PC-3 (cell line): Measurements from ENCODE around the gene TNK2. TPM values are rescaled to one million over a fixed set of nuclear protein-coding genes. Genes with fewer than 3 reads are reported as not detected.

Experiments
- ATAC-seq: fragments of 200-7000 bp; cut with Tn5 transposase; 2 replicates; pipeline ENCODE4 v1.9.1; 2020; ENCODE audit warnings: mild to moderate bottlenecking, moderate library complexity
- BruUV-seq: library from RNA; stranded (reverse); fragments of 400-500 nt; replicated peaks from 2 replicates; lab custom pipeline; 2021; lab: Mats Ljungman, UMichigan
- CTCF ChIA-PET: fragments of 300-600 bp; sonication (Branson Sonifier 250); formaldehyde crosslinking; loops from one replicate; lab custom pipeline; 2022; ENCODE audit warnings: antibody characterized with exemption; lab: Charles Lee
- POLR2A ChIA-PET: fragments of 300-600 bp; sonication (Branson Sonifier 250); formaldehyde crosslinking; loops from one replicate; lab custom pipeline; 2022; ENCODE audit warnings: antibody characterized with exemption; ENCODE audit not compliant: unreplicated experiment; lab: Charles Lee
- DNase-seq: peaks from one replicate; pipeline ENCODE4 v3.0.0-alpha.2; 2015
- H2AFZ ChIP-seq: fragments of 300-600 bp; sonication (generic); 2 replicates; pipeline ENCODE4 v1.6.0; 2016; ENCODE audit warnings: antibody characterized with exemption, low read length
- H3F3A ChIP-seq: fragments of 300-600 bp; sonication (generic); one replicate; pipeline ENCODE4 v1.6.0; 2017; ENCODE audit warnings: antibody characterized with exemption, low read length, control low read depth, mild to moderate bottlenecking; ENCODE audit not compliant: unreplicated experiment
- H3K27ac ChIP-seq: fragments of 300-600 bp; sonication (generic); 2 replicates; pipeline ENCODE4 v1.5.1; 2016; ENCODE audit warnings: mild to moderate bottlenecking, low read length
- H3K27me3 ChIP-seq: fragments of 300-600 bp; sonication (generic); 2 replicates; pipeline ENCODE4 v1.6.1; 2016; ENCODE audit warnings: low read length, mixed read lengths
- H3K36me3 ChIP-seq: fragments of 300-600 bp; sonication (generic); 2 replicates; pipeline ENCODE4 v1.6.1; 2016; ENCODE audit warnings: low read depth, mixed run types, low read length, mixed read lengths
- H3K4me1 ChIP-seq: fragments of 300-600 bp; sonication (generic); 2 replicates; pipeline ENCODE4 v1.5.1; 2016; ENCODE audit warnings: low read length; ENCODE audit not compliant: insufficient read depth
- H3K4me2 ChIP-seq: fragments of 300-600 bp; sonication (generic); 2 replicates; pipeline ENCODE4 v1.6.0; 2016; ENCODE audit warnings: low read length
- H3K4me3 ChIP-seq: fragments of 300-600 bp; sonication (generic); 2 replicates; pipeline ENCODE4 v1.5.1; 2016; ENCODE audit warnings: mild to moderate bottlenecking, low read length, mixed read lengths
- H3K79me2 ChIP-seq: fragments of 300-600 bp; sonication (generic); 2 replicates; pipeline ENCODE4 v1.6.1; 2017; ENCODE audit warnings: low read length, mixed read lengths
- H3K9ac ChIP-seq: fragments of 300-600 bp; sonication (generic); 2 replicates; pipeline ENCODE4 v1.6.0; 2016; ENCODE audit warnings: mild to moderate bottlenecking, low read length
- H3K9me2 ChIP-seq: fragments of 300-600 bp; sonication (generic); replicated peaks from 2 replicates; pipeline ENCODE4 v1.6.1; 2016; ENCODE audit warnings: mixed run types, low read length, mixed read lengths
- H3K9me3 ChIP-seq: fragments of 300-600 bp; sonication (generic); 2 replicates; pipeline ENCODE4 v1.6.1; 2016; ENCODE audit warnings: low read length, mixed read lengths
- H4K20me1 ChIP-seq: fragments of 300-600 bp; sonication (generic); 2 replicates; pipeline ENCODE4 v1.6.1; 2016; ENCODE audit warnings: low read length, mixed read lengths
- CTCF ChIP-seq: fragments of 300-600 bp; sonication (generic); conservative IDR thresholded peaks from 2 replicates; pipeline ENCODE4 v1.5.1; 2017; ENCODE audit warnings: antibody characterized with exemption, low read depth, mild to moderate bottlenecking, low read length
- EZH2 ChIP-seq: fragments of 300-600 bp; sonication (generic); IDR thresholded peaks from one replicate; pipeline ENCODE4 v1.6.1; 2017; ENCODE audit warnings: antibody characterized with exemption, mild to moderate bottlenecking, low read length; ENCODE audit not compliant: unreplicated experiment
- EZH2phosphoT487 ChIP-seq: fragments of 300-600 bp; sonication (generic); IDR thresholded peaks from 2 replicates; pipeline ENCODE4 v1.6.1; 2018; ENCODE audit warnings: mild to moderate bottlenecking, antibody characterized with exemption, low read length, borderline replicate concordance
- intact Hi-C: fragments of 100-400 bp; cut with micrococcal nuclease; formaldehyde crosslinking; loops from 2 replicates; pipeline ENCODE4 v1.9.0; 2023
- total RNA-seq: library from RNA; depleted of rRNA; stranded (reverse); fragments of >200 nt; gene quantifications from 2 replicates; pipeline ENCODE4 v1.2.3, GENCODE V29; 2014

The TNK2 gene
- total RNA-seq, 1 experiment from 2014 or later = 49.3 TPM

GRCh38 chr3:195911946-195912270 lies 3.6 kb upstream of the TNK2 start:
- Histone ChIP-seq H3K9me2 (no peaks in the 10 kb centered on the region), H3K4me2 (no peak overlapping the region), H3K4me3 (no peak overlapping the region), H3K27ac (0 out of 2 replicates have a peak overlapping the region, but pooled peaks have one; percentile 1), H3K79me2 (peaks cover 18% of the 10 kb centered on the region), H3K27me3 (no peaks in the 10 kb centered on the region), H3K36me3 (no peaks in the 10 kb centered on the region), H3K9ac (no peak overlapping the region), H3K9me3 (no peaks in the 10 kb centered on the region), H3K4me1 (peaks cover 52% of the 10 kb centered on the region), H2AFZ (peak overlapping the region; percentile 63), H3F3A (no peaks in the 10 kb centered on the region), H4K20me1 (no peaks in the 10 kb centered on the region)
- peak; percentile 29 for DNase-seq
- ATAC-seq = no peak
- POLR2A ChIA-PET = interaction anchor here (0.7 kb wide), 1 partner anchor 13 kb away, joined by 8 read pairs; no protein-coding TSS in a partner anchor
- CTCF ChIA-PET = interaction anchor here (0.6 to 0.7 kb wide), 2 partner anchors 20 to 217 kb away, joined by 4 to 8 read pairs; no protein-coding TSS in a partner anchor
- intact Hi-C loops = no loop called here
- BruUV-seq = no TSS peak
- TF ChIP-seq CTCF = no peak
- no peak for TF ChIP-seq EZH2

- no peaks in the 10 kb centered on the region for H3K9me3 ChIP-seq
- CTCF ChIA-PET = interaction anchor here (0.6 to 0.7 kb wide), 2 partner anchors 19 to 218 kb away, joined by 4 to 8 read pairs; no protein-coding TSS in a partner anchor
- no peaks in the 10 kb centered on the region for H3F3A ChIP-seq
- H3K79me2 ChIP-seq = peaks cover 24% of the 10 kb centered on the region
- no peak for TF ChIP-seq EZH2phosphoT487
- TF ChIP-seq CTCF = no peak
- TF ChIP-seq EZH2 = no peak
- POLR2A ChIA-PET = interaction anchor here (0.7 kb wide), 1 partner anchor 12 kb away, joined by 8 read pairs; no protein-coding TSS in a partner anchor
- no peak overlapping the region for H3K4me3 ChIP-seq
- no peaks in the 10 kb centered on the region for H3K27me3 ChIP-seq
- no peaks in the 10 kb centered on the region for H3K9me2 ChIP-seq
- DNase-seq = no peak
- no peaks in the 10 kb centered on the region for H4K20me1 ChIP-seq
- H3K36me3 ChIP-seq = no peaks in the 10 kb centered on the region
- no TSS peak for BruUV-seq
- peaks cover 59% of the 10 kb centered on the region for H3K4me1 ChIP-seq
- peak overlapping the region; percentile 63; the same call in 1 of the 2 replicates for H2AFZ ChIP-seq
- H3K9ac ChIP-seq = no peak overlapping the region
- intact Hi-C loops = no loop called here
- ATAC-seq = no peak
- 0 out of 2 replicates have a peak overlapping the region, but pooled peaks have one; percentile 1 for H3K27ac ChIP-seq
- H3K4me2 ChIP-seq = no peak overlapping the region
Observed at GRCh38 chr3:195911041-195911945, 2.9 kb upstream of the TNK2 start.

- peak overlapping the region; percentile 88 for H3K4me2 ChIP-seq
- H3K9me2 ChIP-seq = no peaks in the 10 kb centered on the region
- ChIA-PET POLR2A (no interaction called here), CTCF (interaction anchor here (1.2 kb wide), 1 partner anchor 16 kb away, joined by 4 read pairs; no protein-coding TSS in a partner anchor)
- no peaks in the 10 kb centered on the region for H4K20me1 ChIP-seq
- H3K27ac ChIP-seq = no peak overlapping the region
- H3F3A ChIP-seq = no peaks in the 10 kb centered on the region
- ATAC-seq (no peak), DNase-seq (no peak)
- H3K4me1 ChIP-seq = peaks cover 67% of the 10 kb centered on the region
- no peak for TF ChIP-seq EZH2
- no peak for TF ChIP-seq EZH2phosphoT487
- TF ChIP-seq CTCF = no peak
- intact Hi-C loops = no loop called here
- no peaks in the 10 kb centered on the region for H3K9me3 ChIP-seq
- no peaks in the 10 kb centered on the region for H3K27me3 ChIP-seq
- no peak overlapping the region for H3K9ac ChIP-seq
- peaks cover 32% of the 10 kb centered on the region for H3K79me2 ChIP-seq
- no peak overlapping the region for H3K4me3 ChIP-seq
- no peak overlapping the region for H2AFZ ChIP-seq
- no peaks in the 10 kb centered on the region for H3K36me3 ChIP-seq
- BruUV-seq = no TSS peak
Observed at GRCh38 chr3:195910499-195910845, 2.1 kb upstream of the TNK2 start.
